HepG2 (cell line): ENCODE measurements around the gene SLC11A1. TPM values are rescaled to one million over a fixed set of nuclear protein-coding genes. Genes with fewer than 3 reads are reported as not detected.

Experiments used
- ATAC-seq: fragments of 200-7000 bp; cut with Tn5 transposase; 3 replicates; pipeline ENCODE4 v1.9.1; 2020; ENCODE audit warnings: mild to moderate bottlenecking, moderate library complexity
- BruUV-seq: library from RNA; stranded (reverse); fragments of 400-500 nt; replicated peaks from 2 replicates; lab custom pipeline; 2021; lab: Mats Ljungman, UMichigan
- CTCF ChIA-PET: fragments of 300-600 bp; formaldehyde crosslinking; extraction: SDS; loops from one replicate; lab custom pipeline; 2021; ENCODE audit warnings: low total read pairs, inconsistent platforms, low intra/inter-chr PET ratio; lab: Yijun Ruan, JAX
- POLR2A ChIA-PET: fragments of 350-600 bp; sonication (Branson Sonifier 250); formaldehyde crosslinking; loops from one replicate; lab custom pipeline; 2020; ENCODE audit warnings: antibody characterized with exemption, inconsistent platforms; lab: Yijun Ruan, JAX
- DNase-seq: peaks from one replicate; pipeline ENCODE4 v3.0.0-alpha.2; 2015; ENCODE audit warnings: low spot score
- FAIRE-seq: peaks from 3 replicates; lab custom pipeline; 2011; peaks lifted over from hg19 to GRCh38; lab: Jason Lieb, UNC
- H2AFZ ChIP-seq: one replicate; pipeline ENCODE4 v1.6.1; 2011; ENCODE audit warnings: low read length, inconsistent platforms
- H3K27ac ChIP-seq: fragments of 300-600 bp; 3 replicates; pipeline ENCODE4 v1.8.0; 2011; ENCODE audit warnings: mixed run types, mild to moderate bottlenecking, mixed read lengths, low read length, inconsistent platforms; ENCODE audit not compliant: insufficient read depth; ENCODE audit errors: extremely low read length
- H3K27me3 ChIP-seq, 2 experiments: fragments of 200-600 bp in 1 of 2; 2 replicates in 1 of 2; 3 replicates in 1 of 2; pipeline versions ENCODE4 v1.6.0 to v1.8.0; 2011; ENCODE audit warnings: low read length in 2 of 2, mild to moderate bottlenecking in 2 of 2, moderate library complexity in 2 of 2, inconsistent platforms in 1 of 2; ENCODE audit not compliant: insufficient read depth in 2 of 2, control insufficient read depth in 1 of 2
- H3K36me3 ChIP-seq, 2 experiments: fragments of 200-600 bp in 1 of 2; replicated peaks in 1 of 2; 2 replicates in 1 of 2; 3 replicates in 1 of 2; pipeline versions ENCODE4 v1.5.1 to v1.8.0; 2011; ENCODE audit warnings: low read length in 2 of 2, inconsistent platforms in 1 of 2; ENCODE audit not compliant: insufficient read depth in 2 of 2, control insufficient read depth in 1 of 2
- H3K4me1 ChIP-seq: 2 replicates; pipeline ENCODE4 v1.5.1; 2012; ENCODE audit warnings: low read length, inconsistent platforms; ENCODE audit not compliant: insufficient read depth
- H3K4me2 ChIP-seq: 2 replicates; pipeline ENCODE4 v1.6.0; 2011; ENCODE audit warnings: low read depth, low read length, inconsistent platforms
- H3K4me3 ChIP-seq, 3 experiments: fragments of 200-600 bp in 1 of 3; sonication (generic), shearing (Covaris generic) in 1 of 3; replicated peaks in 1 of 3; 2 replicates each; pipeline ENCODE4 v1.5.1; 2011 to 2016; ENCODE audit warnings: low read length in 3 of 3, inconsistent platforms in 2 of 3, low read depth in 2 of 3, mild to moderate bottlenecking in 2 of 3, control low read depth in 1 of 3, mixed read lengths in 1 of 3; ENCODE audit not compliant: insufficient read depth in 1 of 3
- H3K79me2 ChIP-seq: one replicate; pipeline ENCODE4 v1.6.1; 2011; ENCODE audit warnings: low read length, inconsistent platforms; ENCODE audit not compliant: insufficient read depth
- H3K9ac ChIP-seq: 2 replicates; pipeline ENCODE4 v1.6.0; 2011; ENCODE audit warnings: mild to moderate bottlenecking, low read depth, low read length, inconsistent platforms; ENCODE audit not compliant: insufficient read depth
- H3K9me3 ChIP-seq: 2 replicates; pipeline ENCODE4 v1.5.1; 2012; ENCODE audit warnings: mild to moderate bottlenecking, low read length
- H4K20me1 ChIP-seq: 2 replicates; pipeline ENCODE4 v1.6.0; 2011; ENCODE audit warnings: inconsistent platforms, mild to moderate bottlenecking, low read length, moderate library complexity; ENCODE audit not compliant: insufficient read depth
- AGO2 ChIP-seq: fragments of 200-400 bp; formaldehyde crosslinking; optimal IDR thresholded peaks from 2 replicates; pipeline ENCODE3; 2017; ENCODE audit warnings: mild to moderate bottlenecking, low read depth, low read length, moderate library complexity
- GZF1 ChIP-seq: sonication (generic); formaldehyde crosslinking; IDR thresholded peaks from 2 replicates; pipeline ENCODE4 v1.5.1; 2020; ENCODE audit warnings: mild to moderate bottlenecking, missing genetic modification reagents
- NR0B2 ChIP-seq: sonication (generic); formaldehyde crosslinking; IDR thresholded peaks from 2 replicates; pipeline ENCODE4 v1.4.0; 2020; ENCODE audit warnings: mild to moderate bottlenecking, missing genetic modification reagents
- PBX3 ChIP-seq: sonication (generic); formaldehyde crosslinking; IDR thresholded peaks from 2 replicates; pipeline ENCODE4 v1.8.1; 2023; ENCODE audit warnings: missing genetic modification reagents, inconsistent platforms, borderline replicate concordance
- POLR2A ChIP-seq, 2 experiments: IDR thresholded peaks; 2 replicates each; pipeline ENCODE4 v1.6.1; 2011; ENCODE audit warnings: low read depth in 2 of 2, low read length in 2 of 2, mild to moderate bottlenecking in 1 of 2, moderate library complexity in 1 of 2; ENCODE audit not compliant: insufficient read depth in 1 of 2
- POLR2G ChIP-seq: fragments of 200-400 bp; formaldehyde crosslinking; IDR thresholded peaks from 2 replicates; pipeline ENCODE4 v1.6.1; 2018; ENCODE audit warnings: mild to moderate bottlenecking, low read depth, low read length, moderate library complexity
- SMYD3 ChIP-seq: sonication (generic); formaldehyde crosslinking; IDR thresholded peaks from 2 replicates; pipeline ENCODE4 v1.8.1; 2023; ENCODE audit warnings: mild to moderate bottlenecking, missing genetic modification reagents
- SRSF9 ChIP-seq: fragments of 200-400 bp; formaldehyde crosslinking; IDR thresholded peaks from 2 replicates; pipeline ENCODE4 v1.6.1; 2018; ENCODE audit warnings: borderline replicate concordance, mild to moderate bottlenecking, low read depth, low read length; ENCODE audit not compliant: insufficient read depth, poor library complexity, severe bottlenecking
- TEAD3 ChIP-seq: optimal IDR thresholded peaks from 2 replicates; pipeline ENCODE3; 2016; ENCODE audit warnings: borderline replicate concordance
- ZNF275 ChIP-seq: sonication (generic); formaldehyde crosslinking; IDR thresholded peaks from 2 replicates; pipeline ENCODE4 v1.8.0; 2022; ENCODE audit warnings: missing genetic modification reagents, mild to moderate bottlenecking, inconsistent platforms, borderline replicate concordance
- ZNF660 ChIP-seq: sonication (generic); formaldehyde crosslinking; IDR thresholded peaks from 2 replicates; pipeline ENCODE4 v1.5.1; 2020; ENCODE audit warnings: mild to moderate bottlenecking, low read depth, missing genetic modification reagents, borderline replicate concordance
- ZNF687 ChIP-seq: sonication (generic); formaldehyde crosslinking; IDR thresholded peaks from 2 replicates; pipeline ENCODE4 v1.5.1; 2020; ENCODE audit warnings: mild to moderate bottlenecking, missing genetic modification reagents, moderate library complexity
- ZNF883 ChIP-seq: sonication (generic); formaldehyde crosslinking; IDR thresholded peaks from 2 replicates; pipeline ENCODE4 v1.5.1; 2020; ENCODE audit warnings: mild to moderate bottlenecking, missing genetic modification reagents; ENCODE audit errors: not compliant biosample characterization
- ZNF891 ChIP-seq: sonication (generic); formaldehyde crosslinking; IDR thresholded peaks from 2 replicates; pipeline ENCODE4 v1.5.0; 2020; ENCODE audit warnings: mild to moderate bottlenecking, missing genetic modification reagents
- WGBS: methylation state at CpG from one replicate; pipeline ENCODE4 v1.1.6; 2017; ENCODE audit warnings: low lambda C conversion rate; 5-methylcytosine and 5-hydroxymethylcytosine counted together
- in situ Hi-C: cut with HindIII; loops from 2 replicates; pipeline ENCODE4 v1.10.0; 2017; ENCODE audit warnings: low pct_unique_long_range_greater_than_20kb; ENCODE audit not compliant: extremely low pct_ligation_motif_present
- intact Hi-C: fragments of 100-400 bp; cut with micrococcal nuclease; formaldehyde crosslinking; loops from one replicate; pipeline ENCODE4 v1.10.0; 2022; ENCODE audit not compliant: unreplicated experiment
- polyA plus RNA-seq, 8 experiments: library from polyadenylated mRNA; depleted of rRNA in 3 of 8; stranded (reverse) in 7 of 8; unstranded in 1 of 8; fragments of >200 nt; fragmentation: Illumina TruSeq in 4 of 8; extraction: Trizol in 4 of 8; gene quantifications; 2 replicates each; pipeline versions ENCODE4 v1.2.1 to v1.2.3, GENCODE V29; 2011 to 2016; ENCODE audit warnings: low read depth in 4 of 8, missing spikeins in 1 of 8, mixed read lengths in 1 of 8; ENCODE audit not compliant: insufficient read depth in 1 of 8
- total RNA-seq, 5 experiments: library from RNA; depleted of rRNA; stranded (reverse); fragments of >200 nt; fragmentation: Illumina TruSeq; extraction: Trizol; gene quantifications; 2 replicates each; pipeline ENCODE4 v1.2.3, GENCODE V29; 2016; ENCODE audit warnings: low read depth in 1 of 5

Gene SLC11A1
- total and polyA plus RNA-seq, 2 of the 13 experiments (the other 11 are each of a cell fraction or from before 2014, with no cell fraction given), result 0.33 to 2.3 TPM

- no peak for TF ChIP-seq NR0B2
- no peak for TF ChIP-seq SRSF9
- TF ChIP-seq AGO2, result peak; percentile 68
- peak; percentile 44 for TF ChIP-seq ZNF883 (CRISPR knock-in tag)
- TF ChIP-seq POLR2G, result 0 out of 2 replicates have a peak, but pooled peaks have one; percentile 32
- no peak for TF ChIP-seq SMYD3 (CRISPR knock-in tag)
- 0 out of 4 replicates have a peak, but pooled peaks of 1 of the 2 experiments have one; percentile 6 for TF ChIP-seq POLR2A (IDR thresholded peaks at IDR 0.05; ENCODE audit: insufficient read depth in 1 of 2, low read depth in 2 of 2, low read length in 2 of 2)
- no peak for TF ChIP-seq PBX3 (CRISPR knock-in tag)
Observed at GRCh38 chr2:218434456-218434855, 52.4 kb downstream of the SLC11A1 start (continued).

- in situ Hi-C loops (no loop called here), intact Hi-C loops (no loop called here)
- FAIRE-seq (no peak), ATAC-seq (peak; percentile 8), DNase-seq (no peak)
- no TSS peak for BruUV-seq
- 96% methylated on average over 10 of the region's 11 CpGs for WGBS
- POLR2A ChIA-PET, result interaction anchor here (1.0 kb wide), 1 partner anchor 16 kb away, joined by 4 read pairs; the partner anchor contains the start of gene VIL1
- Histone ChIP-seq H3K36me3 (peaks cover 47 to 82% of the 10 kb centered on the region in 2 experiments), H3K4me3 (no peak overlapping the region), H3K27ac (no peak overlapping the region), H3K4me2 (no peak overlapping the region), H4K20me1 (no peaks in the 10 kb centered on the region), H3K79me2 (no peaks in the 10 kb centered on the region), H3K9ac (no peak overlapping the region), H3K27me3 (no peaks in the 10 kb centered on the region), H2AFZ (no peak overlapping the region), H3K9me3 (no peaks in the 10 kb centered on the region), H3K4me1 (peaks cover 27% of the 10 kb centered on the region)
- CTCF ChIA-PET, result no interaction called here
- TF ChIP-seq ZNF275 (no peak), GZF1 (CRISPR knock-in tag) (no peak), ZNF891 (peak; percentile 48; the same call in 1 of the 2 replicates), ZNF687 (peak; percentile 25; the same call in 1 of the 2 replicates), TEAD3 (peak; percentile 14), ZNF660 (CRISPR knock-in tag) (no peak)
Observed at GRCh38 chr2:218435003-218435982, 53.2 kb downstream of the SLC11A1 start.
